Esophagus squamous epithelium (tissue), 5 donors: ENCODE data around the gene RIT1. TPM values are rescaled to one million over a fixed set of nuclear protein-coding genes. Genes with fewer than 3 reads are reported as not detected.

ENCODE experiments used
- DNase-seq: peaks from one replicate; lab custom pipeline; 2025; lab: John Stamatoyannopoulos, UW
- H3K27ac ChIP-seq, 4 donors: fragments of 200-600 bp; sonication (generic); one replicate each; pipeline ENCODE4 v1.5.1; 2016 to 2019; ENCODE audit warnings: mild to moderate bottlenecking in 1 of 4
- H3K27me3 ChIP-seq, 4 donors: fragments of 200-600 bp; sonication (generic); 1 replicate in 3 of 4; 2 replicates in 1 of 4; pipeline versions ENCODE4 v1.5.1 to v1.6.0; 2017 to 2021; ENCODE audit warnings: antibody characterized with exemption in 1 of 4
- H3K36me3 ChIP-seq, 3 donors: fragments of 200-600 bp; sonication (generic); one replicate each; pipeline ENCODE4 v1.5.1; 2016 to 2019
- H3K4me1 ChIP-seq, 3 donors: fragments of 200-600 bp; sonication (generic); one replicate each; pipeline ENCODE4 v1.5.1; 2017 to 2019
- H3K4me3 ChIP-seq, 4 donors: fragments of 200-600 bp; sonication (generic); 1 replicate in 3 of 4; 2 replicates in 1 of 4; pipeline ENCODE4 v1.5.1; 2016 to 2019; ENCODE audit warnings: mild to moderate bottlenecking in 2 of 4, moderate library complexity in 1 of 4
- H3K9me3 ChIP-seq, 3 donors: fragments of 200-600 bp; sonication (generic); one replicate each; pipeline ENCODE4 v1.5.1; 2016 to 2019
- CTCF ChIP-seq, 6 experiments: fragments of 450-650 bp in 4 of 6; fragments of 200-600 bp in 2 of 6; sonication (generic) in 2 of 6; IDR thresholded peaks; one replicate each; pipeline ENCODE4 v1.5.1; 2016 to 2019; ENCODE audit warnings: antibody characterized with exemption in 6 of 6, mild to moderate bottlenecking in 4 of 6, moderate library complexity in 4 of 6
- POLR2A ChIP-seq, 4 donors: fragments of 450-650 bp; IDR thresholded peaks; one replicate each; pipeline ENCODE4 v1.6.1; 2017; ENCODE audit warnings: antibody characterized with exemption in 4 of 4, mild to moderate bottlenecking in 4 of 4, moderate library complexity in 3 of 4
- WGBS, 2 donors: methylation state at CpG; one replicate each; pipeline ENCODE4 v1.1.5; 2018; 5-methylcytosine and 5-hydroxymethylcytosine counted together
- intact Hi-C: fragments of 100-400 bp; cut with DNase I; formaldehyde crosslinking; loops from one replicate; pipeline ENCODE4 v1.15.0; 2022
- total RNA-seq, 4 donors: library from RNA; depleted of rRNA; stranded (reverse); fragments of >200 nt; gene quantifications; one replicate each; pipeline ENCODE4 v1.1.0, GENCODE V29; 2016
- donor health status: DM: yes; HTN: yes; CAD: no.

The RIT1 gene
- total RNA-seq, 4 donors from 2014 or later = 35.3 to 55.4 (median 42.6) TPM

GRCh38 chr1:155893389-155894142 is 17.6 kb downstream of the RIT1 start:
- Histone ChIP-seq H3K36me3 (peaks cover 0 to 34% (median 0%) of the 10 kb centered on the region in 3 donors), H3K27me3 (no peaks in the 10 kb centered on the region), H3K9me3 (no peaks in the 10 kb centered on the region), H3K27ac (peak overlapping the region; percentile 12 to 82 (median 69)), H3K4me1 (peaks cover 0 to 23% (median 16%) of the 10 kb centered on the region in 3 donors), H3K4me3 (no peak overlapping the region)
- WGBS, 2 donors = 50 to 66% methylated on average over 10 of the region's 10 CpGs
- TF ChIP-seq CTCF (IDR thresholded peaks at IDR 0.05) = no peak
- intact Hi-C loops = no loop called here
- no peak for DNase-seq

GRCh38 chr1:155892796-155893195 is 18.4 kb downstream of the RIT1 start:
- DNase-seq = no peak

GRCh38 chr1:155890251-155890650 is 20.9 kb downstream of the RIT1 start:
- peaks cover 0 to 23% (median 16%) of the 10 kb centered on the region in 3 donors for H3K4me1 ChIP-seq
- H3K27me3 ChIP-seq = no peaks in the 10 kb centered on the region
- H3K4me3 ChIP-seq = no peak overlapping the region
- DNase-seq = no peak
- H3K27ac ChIP-seq = no peak overlapping the region
- 54 to 67% methylated on average over 3 of the region's 3 CpGs for WGBS, 2 donors
- TF ChIP-seq CTCF (IDR thresholded peaks at IDR 0.05) (no peak), POLR2A (IDR thresholded peaks at IDR 0.05) (no peak)
- H3K36me3 ChIP-seq = peaks cover 0 to under 1% (median 0%) of the 10 kb centered on the region in 3 donors
- intact Hi-C loops = no loop called here
- no peaks in the 10 kb centered on the region for H3K9me3 ChIP-seq

More at GRCh38 chr1:155892796-155893195, 18.4 kb downstream of the RIT1 start:
- Histone ChIP-seq H3K4me1 (peaks cover 0 to 23% (median 16%) of the 10 kb centered on the region in 3 donors), H3K9me3 (no peaks in the 10 kb centered on the region), H3K27me3 (no peaks in the 10 kb centered on the region), H3K4me3 (no peak overlapping the region), H3K27ac (peak overlapping the region; percentile 12 to 82 (median 69)), H3K36me3 (peaks cover 0 to 26% (median 0%) of the 10 kb centered on the region in 3 donors)
- intact Hi-C loops = no loop called here
- WGBS, 2 donors = 16 to 31% methylated on average over 3 of the region's 3 CpGs
- TF ChIP-seq CTCF (IDR thresholded peaks at IDR 0.05) (no peak), POLR2A (IDR thresholded peaks at IDR 0.05) (no peak)

- WGBS, 2 donors = 41 to 62% methylated on average over 2 of the region's 2 CpGs
- no peak overlapping the region for H3K27ac ChIP-seq
- no peaks in the 10 kb centered on the region for H3K36me3 ChIP-seq
- no peaks in the 10 kb centered on the region for H3K9me3 ChIP-seq
- no peak for DNase-seq
- H3K4me1 ChIP-seq = peaks cover 0 to 23% (median 16%) of the 10 kb centered on the region in 3 donors
- no peak overlapping the region for H3K4me3 ChIP-seq
- intact Hi-C loops = no loop called here
- TF ChIP-seq POLR2A (IDR thresholded peaks at IDR 0.05) (no peak), CTCF (IDR thresholded peaks at IDR 0.05) (no peak)
- no peaks in the 10 kb centered on the region for H3K27me3 ChIP-seq
Observed at GRCh38 chr1:155889566-155889965, 21.6 kb downstream of the RIT1 start.

GRCh38 chr1:155888481-155888880 is 22.7 kb downstream of the RIT1 start:
- no peak for DNase-seq

More at GRCh38 chr1:155888481-155888880, 22.7 kb downstream of the RIT1 start:
- WGBS, 2 donors = 89 to 91% methylated on average over 5 of the region's 5 CpGs
- no peaks in the 10 kb centered on the region for H3K27me3 ChIP-seq
- H3K4me1 ChIP-seq = peaks cover 0 to 14% (median 11%) of the 10 kb centered on the region in 3 donors
- no peak overlapping the region for H3K4me3 ChIP-seq
- intact Hi-C loops = no loop called here
- no peaks in the 10 kb centered on the region for H3K9me3 ChIP-seq
- TF ChIP-seq CTCF (IDR thresholded peaks at IDR 0.05) = no peak
- TF ChIP-seq POLR2A (IDR thresholded peaks at IDR 0.05) = no peak
- H3K36me3 ChIP-seq = no peaks in the 10 kb centered on the region
- no peak overlapping the region for H3K27ac ChIP-seq
